Myometrial cell (primary cell): ENCODE data around the gene CAVIN4. TPM values are rescaled to one million over a fixed set of nuclear protein-coding genes. Genes with fewer than 3 reads are reported as not detected.

Experiments used
- total RNA-seq: library from RNA; depleted of rRNA; stranded (reverse); fragments of >200 nt; gene quantifications from 2 replicates; pipeline ENCODE4 v1.2.3, GENCODE V29; 2015

The CAVIN4 gene, protein sequence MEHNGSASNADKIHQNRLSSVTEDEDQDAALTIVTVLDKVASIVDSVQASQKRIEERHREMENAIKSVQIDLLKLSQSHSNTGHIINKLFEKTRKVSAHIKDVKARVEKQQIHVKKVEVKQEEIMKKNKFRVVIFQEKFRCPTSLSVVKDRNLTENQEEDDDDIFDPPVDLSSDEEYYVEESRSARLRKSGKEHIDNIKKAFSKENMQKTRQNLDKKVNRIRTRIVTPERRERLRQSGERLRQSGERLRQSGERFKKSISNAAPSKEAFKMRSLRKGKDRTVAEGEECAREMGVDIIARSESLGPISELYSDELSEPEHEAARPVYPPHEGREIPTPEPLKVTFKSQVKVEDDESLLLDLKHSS
- total RNA-seq, result not detected in 2 replicates

DNA sequence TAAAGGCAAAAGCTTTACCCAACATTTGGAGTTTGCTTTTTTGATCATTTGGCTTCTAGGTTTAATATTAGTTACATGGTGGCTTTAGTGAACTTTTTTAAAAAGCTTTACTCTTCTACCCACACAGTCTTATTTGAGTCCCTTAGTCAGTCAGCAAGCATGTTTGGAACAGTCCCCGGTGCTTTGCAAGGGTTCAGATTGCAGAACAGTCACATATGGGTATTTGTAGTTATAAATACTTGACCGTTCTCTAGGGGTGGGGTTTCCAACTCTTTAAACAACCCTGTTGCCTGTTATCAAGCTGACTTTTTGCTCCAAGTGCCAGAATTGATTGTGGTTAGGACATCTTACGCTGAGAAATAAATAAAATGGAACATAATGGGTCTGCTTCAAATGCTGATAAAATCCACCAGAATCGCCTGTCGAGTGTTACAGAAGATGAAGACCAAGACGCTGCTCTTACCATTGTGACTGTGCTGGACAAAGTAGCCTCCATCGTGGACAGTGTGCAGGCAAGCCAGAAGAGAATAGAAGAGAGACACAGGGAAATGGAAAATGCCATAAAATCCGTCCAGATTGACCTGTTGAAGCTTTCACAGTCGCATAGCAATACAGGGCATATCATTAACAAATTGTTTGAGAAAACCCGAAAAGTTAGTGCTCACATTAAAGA lies at the start of gene CAVIN4:
CAVIN4 (plus strand) TSS at position 304 of the 673 bp plus-strand sequence; CDS start at position 369, 65 bp downstream.

Other genes starting within 250 kb of the CAVIN4 start
- gene TEX10, start 225.1 kb upstream of the CAVIN4 start, total RNA-seq, result 25.9 and 26.1 TPM in 2 replicates
- 41.2 and 44.5 TPM in 2 replicates for gene MSANTD3, start 150.9 kb upstream of the CAVIN4 start, total RNA-seq
- gene TMEFF1, start 104.9 kb upstream of the CAVIN4 start, total RNA-seq, result under 0.01 TPM in 2 replicates